Ovary (tissue), 3 donors: ENCODE data around the gene CRTAP.

Source experiments
- EP300 ChIP-seq: sonication (generic); formaldehyde crosslinking; IDR thresholded peaks from one replicate; pipeline ENCODE4 v1.6.1; 2017; ENCODE audit warnings: antibody characterized with exemption
- POLR2A ChIP-seq: fragments of 450-650 bp; IDR thresholded peaks from one replicate; pipeline ENCODE4 v1.6.1; 2017; ENCODE audit warnings: antibody characterized with exemption, mild to moderate bottlenecking, moderate library complexity
- TF ChIP-seq, protein P1 (sequence below), 3 donors: fragments of 450-650 bp in 2 of 3; fragments of 200-600 bp in 1 of 3; IDR thresholded peaks; one replicate each; pipeline versions ENCODE4 v1.5.1 to v1.8.0; 2016 to 2022; ENCODE audit warnings: antibody characterized with exemption in 3 of 3, mild to moderate bottlenecking in 1 of 3
- donor health status: DM: no; HTN: no; CAD: no.

DNA sequence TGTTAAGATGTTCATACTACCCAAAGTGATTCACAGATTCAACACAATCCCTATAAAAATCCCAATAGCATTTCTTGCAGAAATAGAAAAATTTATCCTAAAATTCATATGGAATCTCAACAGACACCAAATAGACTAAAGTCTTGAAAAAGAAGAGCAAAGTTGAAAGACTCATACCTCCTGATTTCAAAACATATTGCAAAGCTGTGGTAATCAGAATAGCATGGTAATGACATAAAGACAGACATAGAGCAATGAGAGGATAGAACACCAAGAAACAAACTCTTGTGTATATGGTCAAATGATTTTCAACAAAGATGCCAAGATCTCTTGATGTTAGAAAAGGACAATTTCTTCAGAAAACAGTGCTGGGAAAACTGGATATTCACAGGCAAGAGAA, 25.1 kb upstream of the CRTAP start:
- TF ChIP-seq, protein P1, sequence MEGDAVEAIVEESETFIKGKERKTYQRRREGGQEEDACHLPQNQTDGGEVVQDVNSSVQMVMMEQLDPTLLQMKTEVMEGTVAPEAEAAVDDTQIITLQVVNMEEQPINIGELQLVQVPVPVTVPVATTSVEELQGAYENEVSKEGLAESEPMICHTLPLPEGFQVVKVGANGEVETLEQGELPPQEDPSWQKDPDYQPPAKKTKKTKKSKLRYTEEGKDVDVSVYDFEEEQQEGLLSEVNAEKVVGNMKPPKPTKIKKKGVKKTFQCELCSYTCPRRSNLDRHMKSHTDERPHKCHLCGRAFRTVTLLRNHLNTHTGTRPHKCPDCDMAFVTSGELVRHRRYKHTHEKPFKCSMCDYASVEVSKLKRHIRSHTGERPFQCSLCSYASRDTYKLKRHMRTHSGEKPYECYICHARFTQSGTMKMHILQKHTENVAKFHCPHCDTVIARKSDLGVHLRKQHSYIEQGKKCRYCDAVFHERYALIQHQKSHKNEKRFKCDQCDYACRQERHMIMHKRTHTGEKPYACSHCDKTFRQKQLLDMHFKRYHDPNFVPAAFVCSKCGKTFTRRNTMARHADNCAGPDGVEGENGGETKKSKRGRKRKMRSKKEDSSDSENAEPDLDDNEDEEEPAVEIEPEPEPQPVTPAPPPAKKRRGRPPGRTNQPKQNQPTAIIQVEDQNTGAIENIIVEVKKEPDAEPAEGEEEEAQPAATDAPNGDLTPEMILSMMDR (IDR thresholded peaks at IDR 0.05): no peak
- TF ChIP-seq POLR2A (no peak), EP300 (no peak)
